Ishikawa (cell line): ENCODE data around the gene TSC22D1.

Experiments
- CEBPB ChIP-seq: IDR thresholded peaks from 2 replicates; pipeline ENCODE4 v1.6.1; 2012
- CREB1 ChIP-seq: IDR thresholded peaks from 2 replicates; pipeline ENCODE4 v1.6.1; 2012; ENCODE audit warnings: low read depth
- EGR1 ChIP-seq: IDR thresholded peaks from 2 replicates; pipeline ENCODE4 v1.6.1; 2012
- EP300 ChIP-seq: IDR thresholded peaks from 2 replicates; pipeline ENCODE4 v1.6.1; 2012; ENCODE audit warnings: borderline replicate concordance
- FOXM1 ChIP-seq: IDR thresholded peaks from 2 replicates; pipeline ENCODE4 v1.6.1; 2012; ENCODE audit warnings: low read depth, borderline replicate concordance
- MAX ChIP-seq: IDR thresholded peaks from 2 replicates; pipeline ENCODE4 v1.6.1; 2012
- NFIC ChIP-seq: IDR thresholded peaks from 2 replicates; pipeline ENCODE4 v1.6.1; 2012
- RAD21 ChIP-seq: IDR thresholded peaks from 2 replicates; pipeline ENCODE4 v1.6.1; 2012; ENCODE audit warnings: low read depth
- REST ChIP-seq: IDR thresholded peaks from 2 replicates; pipeline ENCODE4 v1.6.1; 2012; ENCODE audit warnings: low read depth, mild to moderate bottlenecking
- TAF1 ChIP-seq: IDR thresholded peaks from 2 replicates; pipeline ENCODE4 v1.6.1; 2012; ENCODE audit warnings: low read depth, mild to moderate bottlenecking
- TCF12 ChIP-seq: IDR thresholded peaks from 2 replicates; pipeline ENCODE4 v1.6.1; 2012; ENCODE audit warnings: low read depth
- USF1 ChIP-seq: IDR thresholded peaks from 2 replicates; pipeline ENCODE4 v1.6.1; 2012
- YY1 ChIP-seq: IDR thresholded peaks from 2 replicates; pipeline ENCODE4 v1.6.1; 2012; ENCODE audit warnings: low read depth
- ZBTB7A ChIP-seq: IDR thresholded peaks from 2 replicates; pipeline ENCODE4 v1.6.1; 2012; ENCODE audit warnings: low read depth

GRCh38 chr13:44421853-44422525 lies 154.1 kb downstream of the TSC22D1 start:
- TF ChIP-seq EP300, result no peak
- TF ChIP-seq TAF1, result no peak
- TF ChIP-seq NFIC, result no peak
- no peak for TF ChIP-seq MAX
- TF ChIP-seq EGR1, result no peak
- TF ChIP-seq CEBPB, result no peak
- no peak for TF ChIP-seq REST
- TF ChIP-seq RAD21, result no peak
- TF ChIP-seq FOXM1, result no peak
- TF ChIP-seq YY1, result no peak
- no peak for TF ChIP-seq ZBTB7A
- TF ChIP-seq TCF12, result no peak
- TF ChIP-seq USF1, result no peak
- TF ChIP-seq CREB1, result no peak
